ENCODE data around the gene ZNF595. TPM values are rescaled to one million over a fixed set of nuclear protein-coding genes. Genes with fewer than 3 reads are reported as not detected.

Gene ZNF595
- total RNA-seq, 4 donors from 2014 or later = 15.3 to 31.5 (median 24.2) TPM

- 94% methylated on average over 1 of the region's 1 CpG for WGBS
- DNase-seq (ENCODE audit: low spot score in 2 of 2) = no peak
- TF ChIP-seq EP300 (IDR thresholded peaks at IDR 0.05) = no peak
- TF ChIP-seq CTCF (IDR thresholded peaks at IDR 0.05) = no peak
- no peak for TF ChIP-seq POLR2AphosphoS5 (IDR thresholded peaks at IDR 0.05)
- no peak for TF ChIP-seq POLR2A (IDR thresholded peaks at IDR 0.05)
- peaks cover 3% of the 10 kb centered on the region for H3K36me3 ChIP-seq
- no peaks in the 10 kb centered on the region for H3K4me1 ChIP-seq
- H3K4me3 ChIP-seq = no peak overlapping the region
- no peaks in the 10 kb centered on the region for H3K27me3 ChIP-seq
- no peak overlapping the region for H3K27ac ChIP-seq
- peaks cover 74% of the 10 kb centered on the region for H3K9me3 ChIP-seq
These were observed 45.3 kb downstream of the ZNF595 start for GRCh38 chr4:98386-98785.

DNA sequence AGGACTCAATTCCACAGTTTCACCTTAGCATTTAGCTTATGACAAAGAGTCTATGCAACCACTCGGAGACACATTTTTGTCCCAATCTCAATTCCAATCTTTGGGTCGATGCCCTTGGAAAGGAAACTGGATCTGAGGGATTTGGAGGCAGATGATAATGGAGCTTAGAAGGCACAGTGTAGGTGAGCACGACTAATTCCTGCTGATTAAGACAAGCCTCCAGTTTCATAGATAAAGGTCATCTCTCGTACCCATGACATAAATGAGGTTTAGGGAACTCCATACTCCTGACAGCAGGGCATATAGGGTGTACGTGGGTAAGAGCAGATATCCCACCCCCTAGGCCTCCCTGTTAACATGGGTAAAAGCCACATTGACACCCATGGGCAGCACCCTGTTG, 46.7 kb downstream of the ZNF595 start:
- no peak overlapping the region for H3K4me3 ChIP-seq
- no peaks in the 10 kb centered on the region for H3K4me1 ChIP-seq
- no peak for DNase-seq (ENCODE audit: low spot score in 2 of 2)
- H3K9me3 ChIP-seq = peaks cover 62% of the 10 kb centered on the region
- H3K36me3 ChIP-seq = peaks cover 3% of the 10 kb centered on the region
- WGBS = 84% methylated on average over 5 of the region's 5 CpGs
- TF ChIP-seq EP300 (IDR thresholded peaks at IDR 0.05) (no peak), POLR2AphosphoS5 (IDR thresholded peaks at IDR 0.05) (no peak), POLR2A (IDR thresholded peaks at IDR 0.05) (no peak), CTCF (IDR thresholded peaks at IDR 0.05) (no peak)
- no peaks in the 10 kb centered on the region for H3K27me3 ChIP-seq
- no peak overlapping the region for H3K27ac ChIP-seq

DNA sequence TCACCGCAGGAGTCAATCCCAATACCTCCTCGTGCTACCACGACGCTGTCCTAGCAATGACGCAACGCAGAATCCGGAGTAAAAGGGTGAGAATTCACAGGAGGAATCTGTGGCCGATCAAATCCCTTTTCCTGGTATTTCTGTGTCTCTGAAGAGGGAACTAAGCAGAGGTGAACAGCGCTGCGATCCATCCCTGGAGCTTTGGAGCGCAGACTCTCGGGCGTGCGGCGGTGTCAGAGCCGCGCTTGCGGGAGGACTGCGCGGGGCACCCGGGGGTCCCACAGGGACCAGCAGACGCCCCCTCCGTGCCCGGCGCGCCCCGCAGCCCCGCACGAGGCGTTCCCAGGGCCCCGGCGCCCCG, 53.9 kb downstream of the ZNF595 start:
- Histone ChIP-seq H3K36me3 (no peaks in the 10 kb centered on the region), H3K9me3 (peaks cover 25% of the 10 kb centered on the region), H3K4me3 (peak overlapping the region; percentile 39), H3K27ac (no peak overlapping the region), H3K4me1 (peaks cover 6% of the 10 kb centered on the region), H3K27me3 (peaks cover 48% of the 10 kb centered on the region)
- 28% methylated on average over 23 of the region's 33 CpGs for WGBS
- TF ChIP-seq POLR2A (IDR thresholded peaks at IDR 0.05) (no peak), POLR2AphosphoS5 (IDR thresholded peaks at IDR 0.05) (no peak), CTCF (IDR thresholded peaks at IDR 0.05) (no peak), EP300 (IDR thresholded peaks at IDR 0.05) (no peak)
- no peak for DNase-seq (ENCODE audit: low spot score in 2 of 2)

DNA sequence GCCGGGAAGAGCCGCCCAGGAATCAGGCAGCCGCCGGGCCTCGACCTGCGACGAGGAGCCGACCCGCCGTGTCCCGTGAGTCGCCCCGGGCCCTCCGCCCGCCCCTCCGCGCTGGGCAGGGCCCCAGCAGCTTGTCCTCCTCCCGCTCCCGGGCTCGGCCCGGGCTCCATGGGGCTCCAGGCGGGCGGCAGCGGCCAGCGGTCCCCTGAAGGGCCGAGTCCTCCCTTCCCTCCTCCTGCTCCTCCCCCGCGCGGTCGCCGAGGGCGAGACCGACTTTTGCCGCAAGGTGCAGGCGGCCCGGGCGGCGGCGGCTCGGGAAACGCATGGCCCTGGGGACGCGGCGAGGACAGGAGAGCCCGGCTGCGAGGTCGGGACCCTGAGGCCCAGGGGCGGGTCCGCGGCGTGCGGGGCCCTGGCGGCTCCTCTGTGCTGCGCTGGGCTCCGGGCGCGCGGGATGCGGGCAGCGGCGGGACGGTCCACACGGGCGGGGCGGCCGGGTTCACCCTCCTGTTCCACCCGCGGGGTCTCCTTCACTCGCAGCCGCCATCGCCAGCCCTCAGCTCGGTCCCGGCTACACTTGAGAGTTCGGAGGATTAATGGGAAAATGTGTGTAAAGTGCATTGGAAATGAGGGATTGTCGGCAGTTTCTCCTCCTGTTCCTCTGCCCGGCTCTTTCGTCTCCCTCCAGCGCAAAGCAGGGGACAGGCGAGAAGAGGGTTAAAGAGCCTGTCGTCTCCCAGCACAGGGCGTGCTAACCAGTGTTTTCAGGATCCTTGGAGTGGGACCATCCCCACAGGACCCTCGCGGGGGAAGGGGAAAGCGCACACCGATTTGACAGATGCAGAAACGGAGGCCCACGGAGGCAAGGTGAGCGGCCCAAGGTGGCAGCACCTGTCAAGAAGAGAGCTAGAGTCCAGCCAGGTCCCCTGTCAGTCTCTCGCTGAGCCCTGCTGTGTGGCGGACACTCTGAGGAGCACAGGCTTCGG, 54.6 kb downstream of the ZNF595 start:
- H3K4me3 ChIP-seq = peak overlapping the region; percentile 39
- WGBS = 17% methylated on average over 29 of the region's 91 CpGs
- H3K27ac ChIP-seq = no peak overlapping the region
- H3K9me3 ChIP-seq = peaks cover 22% of the 10 kb centered on the region
- peaks cover 6% of the 10 kb centered on the region for H3K4me1 ChIP-seq
- H3K36me3 ChIP-seq = no peaks in the 10 kb centered on the region
- no peak for TF ChIP-seq EP300 (IDR thresholded peaks at IDR 0.05)
- no peak for TF ChIP-seq CTCF (IDR thresholded peaks at IDR 0.05)
- no peak for TF ChIP-seq POLR2A (IDR thresholded peaks at IDR 0.05)
- TF ChIP-seq POLR2AphosphoS5 (IDR thresholded peaks at IDR 0.05) = no peak
- H3K27me3 ChIP-seq = peaks cover 48% of the 10 kb centered on the region
- DNase-seq (ENCODE audit: low spot score in 2 of 2) = no peak

GRCh38 chr4:112771-113170, 59.6 kb downstream of the ZNF595 start:
- H3K36me3 ChIP-seq = no peaks in the 10 kb centered on the region
- WGBS = 93% methylated on average over 1 of the region's 1 CpG

More at GRCh38 chr4:112771-113170, 59.6 kb downstream of the ZNF595 start:
- Histone ChIP-seq H3K27me3 (peaks cover 23% of the 10 kb centered on the region), H3K4me1 (peaks cover under 1% of the 10 kb centered on the region), H3K4me3 (no peak overlapping the region), H3K27ac (no peak overlapping the region), H3K9me3 (peaks cover under 1% of the 10 kb centered on the region)
- no peak for DNase-seq (ENCODE audit: low spot score in 2 of 2)
- TF ChIP-seq POLR2AphosphoS5 (IDR thresholded peaks at IDR 0.05) (no peak), EP300 (IDR thresholded peaks at IDR 0.05) (no peak), POLR2A (IDR thresholded peaks at IDR 0.05) (no peak)

Data from suprapubic skin (tissue), 4 donors.